Mucosa of descending colon (tissue), 3 donors: Measurements from ENCODE around the gene ATG7. TPM values are rescaled to one million over a fixed set of nuclear protein-coding genes. Genes with fewer than 3 reads are reported as not detected.
A peak's percentile ranks its signal among the peaks of the same experiment; 100 is the strongest.
"Not testable (repeated sequence)": the region's sequence is repeated elsewhere in the genome, so short reads cannot be mapped to it uniquely, and the experiment has no call there.

Experiments
- ATAC-seq: fragments of 200-7000 bp; cut with Tn5 transposase; one replicate; pipeline ENCODE4 v1.9.1; 2020; ENCODE audit warnings: mild to moderate bottlenecking, moderate library complexity
- DNase-seq, 3 donors: peaks; one replicate each; pipeline ENCODE4 v3.0.0-alpha.2; 2020
- H3K36me3 ChIP-seq: fragments of 200-600 bp; one replicate; pipeline ENCODE4 v1.8.0; 2021; ENCODE audit warnings: low read depth, mild to moderate bottlenecking
- H3K4me1 ChIP-seq: fragments of 200-600 bp; one replicate; pipeline ENCODE4 v1.8.0; 2021; ENCODE audit warnings: low read depth, mild to moderate bottlenecking
- H3K4me3 ChIP-seq: fragments of 200-600 bp; one replicate; pipeline ENCODE4 v1.8.0; 2021; ENCODE audit warnings: mild to moderate bottlenecking
- H3K9me3 ChIP-seq: fragments of 200-600 bp; one replicate; pipeline ENCODE4 v1.8.0; 2021; ENCODE audit warnings: mild to moderate bottlenecking
- CTCF ChIP-seq: fragments of 200-600 bp; IDR thresholded peaks from one replicate; pipeline ENCODE4 v1.8.0; 2022; ENCODE audit warnings: antibody characterized with exemption, mild to moderate bottlenecking
- intact Hi-C, 2 donors: fragments of 100-400 bp; cut with DNase I in 1 of 2; cut with micrococcal nuclease in 1 of 2; formaldehyde crosslinking; loops; one replicate each; pipeline versions ENCODE4 v1.11.0 to v1.11.1; 2022; cut with DNase I, micrococcal nuclease
- total RNA-seq, 3 donors: library from RNA; stranded (reverse); fragmentation: NEBNext Ultra II Directional in 2 of 3; extraction: Animal tissue kit (Norgen Biotek cat#: 25700) in 2 of 3; gene quantifications; one replicate each; pipeline versions ENCODE4 v1.2.1 to v1.2.4, GENCODE V29; 2021 to 2023
- donor health status: DM: no; HTN: no; CAD: no; lungs with moderate emphysema.
- donor health status: DM: no; HTN: no; CAD: no.
- donor health status: DM: no; HTN: yes; CAD: no.

Gene ATG7
- total RNA-seq, 3 donors from 2014 or later: 40.4 to 49.6 (median 43.3) TPM

DNA sequence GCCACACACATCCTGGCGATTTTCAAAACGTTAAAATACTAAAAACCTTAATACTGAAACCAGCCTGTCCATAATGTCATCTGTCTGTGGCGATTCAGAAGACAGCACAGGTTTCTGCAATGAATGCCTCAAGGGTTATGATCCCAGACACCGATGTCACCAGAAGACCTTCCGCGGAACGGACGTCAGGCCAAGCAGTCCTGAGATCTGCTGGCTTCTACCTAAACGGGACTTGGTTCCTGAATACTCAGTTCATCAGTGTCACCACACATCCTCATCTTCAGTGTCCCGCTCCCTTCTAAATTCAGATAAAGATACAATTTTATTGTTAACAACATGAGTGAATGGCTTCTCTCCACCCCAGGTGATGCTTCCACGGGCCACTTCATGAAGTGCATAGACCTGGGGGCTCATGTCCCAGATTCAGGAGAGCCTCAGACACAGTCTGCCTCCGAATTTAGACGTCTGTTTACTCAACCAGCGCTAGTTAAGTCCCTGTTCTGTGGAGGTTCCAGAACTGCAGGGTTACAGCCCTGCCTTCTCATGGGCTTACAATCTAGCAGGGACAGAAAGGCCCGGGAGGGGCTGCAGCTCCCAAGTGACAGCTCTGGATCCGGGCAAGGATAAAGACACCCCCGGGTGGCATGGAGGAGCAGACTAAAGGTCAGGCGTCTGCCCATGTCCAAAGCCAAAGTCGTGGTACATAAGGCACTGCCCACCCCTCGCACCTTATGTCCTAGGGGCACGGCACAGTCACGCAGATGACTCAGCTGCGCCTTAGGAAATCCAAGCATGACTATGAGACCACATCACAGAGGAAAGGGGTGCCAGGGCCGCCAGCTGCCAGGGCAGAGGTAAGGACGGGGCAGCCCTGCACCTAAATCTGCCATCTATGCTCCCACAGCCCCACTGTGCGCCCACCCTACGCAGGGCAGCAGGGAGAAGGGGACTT is 295.6 kb downstream of the ATG7 start:
- no peak for DNase-seq
- intact Hi-C loops: no loop called here
- H3K36me3 ChIP-seq: no peaks in the 10 kb centered on the region
- no peaks in the 10 kb centered on the region for H3K4me1 ChIP-seq
- no peak for TF ChIP-seq CTCF
- no peak overlapping the region for H3K4me3 ChIP-seq
- ATAC-seq: no peak
- H3K9me3 ChIP-seq: no peaks in the 10 kb centered on the region

GRCh38 chr3:11568503-11569155 is 296.4 kb downstream of the ATG7 start:
- Histone ChIP-seq H3K9me3 (no peaks in the 10 kb centered on the region), H3K36me3 (no peaks in the 10 kb centered on the region), H3K4me3 (no peak overlapping the region), H3K4me1 (no peaks in the 10 kb centered on the region)
- peak; percentile 44 for ATAC-seq
- intact Hi-C loops: no loop called here
- DNase-seq: peak in 1 of 3 donors; percentile 43
- no peak for TF ChIP-seq CTCF

- ATAC-seq: no peak
- Histone ChIP-seq H3K4me3 (no peak overlapping the region), H3K9me3 (no peaks in the 10 kb centered on the region), H3K36me3 (no peaks in the 10 kb centered on the region), H3K4me1 (no peaks in the 10 kb centered on the region)
- no peak for DNase-seq
- intact Hi-C loops: no loop called here
- TF ChIP-seq CTCF: no peak
Observed at GRCh38 chr3:11569156-11569741, 297.1 kb downstream of the ATG7 start.

DNA sequence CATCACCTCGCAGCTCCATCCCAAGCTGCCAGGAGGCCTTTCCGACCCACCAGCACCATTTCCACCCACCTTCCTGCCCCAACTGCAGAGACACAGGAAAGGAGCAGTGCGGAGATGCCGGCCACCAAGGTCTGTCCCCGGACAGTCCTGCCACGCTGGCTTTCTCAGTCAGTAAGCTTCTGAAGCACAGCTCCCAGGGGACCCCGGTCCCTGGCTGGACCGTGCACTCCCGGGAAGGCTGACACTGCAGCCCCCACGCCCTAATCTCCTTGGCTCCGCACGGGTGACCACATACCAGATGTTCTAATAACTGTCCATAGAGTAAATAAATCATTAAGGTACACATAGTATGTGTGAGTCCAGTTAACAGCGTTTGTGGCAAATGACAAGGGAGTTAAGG is 298.1 kb downstream of the ATG7 start:
- DNase-seq (no peak), ATAC-seq (no peak)
- Histone ChIP-seq H3K9me3 (no peaks in the 10 kb centered on the region), H3K4me1 (no peaks in the 10 kb centered on the region), H3K4me3 (no peak overlapping the region), H3K36me3 (no peaks in the 10 kb centered on the region)
- intact Hi-C loops: no loop called here
- no peak for TF ChIP-seq CTCF

GRCh38 chr3:11570789-11571495 is 298.7 kb downstream of the ATG7 start:
- intact Hi-C loops: no loop called here
- DNase-seq: no peak
- Histone ChIP-seq H3K4me1 (no peaks in the 10 kb centered on the region), H3K4me3 (no peak overlapping the region), H3K36me3 (no peaks in the 10 kb centered on the region), H3K9me3 (no peaks in the 10 kb centered on the region)
- TF ChIP-seq CTCF: no peak
- ATAC-seq: no peak

- H3K36me3 ChIP-seq, DNase-seq, H3K4me1 ChIP-seq, H3K9me3 ChIP-seq, intact Hi-C loops, ATAC-seq, H3K4me3 ChIP-seq: not testable (repeated sequence)
Observed at GRCh38 chr3:11572660-11573059, 300.5 kb downstream of the ATG7 start.
